Kidney glomerular epithelial cell (primary cell): ENCODE measurements around the gene USP38.

Source experiments
- DNase-seq: peaks from one replicate; lab custom pipeline; 2025; lab: John Stamatoyannopoulos, UW

The USP38 gene

DNA sequence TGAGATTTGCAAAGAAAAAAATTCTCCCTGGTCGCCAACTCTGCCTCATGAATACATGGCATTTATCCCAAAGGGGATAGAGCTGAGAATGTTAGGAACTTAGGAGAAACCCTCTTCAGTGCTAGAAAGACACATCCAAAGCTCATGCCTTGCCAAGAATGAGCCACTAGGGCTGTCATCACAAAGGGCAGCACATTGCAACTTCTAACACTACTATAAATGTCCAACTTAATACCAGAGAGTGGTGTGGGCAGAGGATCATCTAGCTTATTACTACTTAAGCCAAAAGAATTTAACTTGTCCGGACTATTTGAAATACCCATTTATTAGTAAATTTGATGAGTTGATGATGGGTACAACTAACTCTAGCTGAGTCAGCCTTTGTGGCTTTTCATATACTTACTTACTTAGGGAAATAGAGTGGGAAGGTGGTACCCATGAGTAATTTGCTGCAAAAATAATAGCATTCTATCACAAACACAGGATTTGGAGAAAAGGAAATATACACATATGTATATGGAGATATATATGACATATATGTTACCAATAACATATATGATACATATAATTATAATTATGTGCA is 85.6 kb downstream of the USP38 start:
- DNase-seq, result no peak
